Measurements from ENCODE around the gene PCYOX1L. TPM values are rescaled to one million over a fixed set of nuclear protein-coding genes. Genes with fewer than 3 reads are reported as not detected.

The PCYOX1L gene
- total RNA-seq, 1 experiment from 2014 or later = 7.0 TPM

GRCh38 chr5:149338364-149338763 lies 19.5 kb upstream of the PCYOX1L start:
- H3K9me3 ChIP-seq (ENCODE audit: control insufficient read depth, insufficient read depth, low read depth, low read length) = no peaks in the 10 kb centered on the region
- TF ChIP-seq POLR2AphosphoS5 (IDR thresholded peaks at IDR 0.05; ENCODE audit: low read depth, low read length) = no peak
- TF ChIP-seq SIN3A (IDR thresholded peaks at IDR 0.05; ENCODE audit: borderline replicate concordance, insufficient read depth, low read depth, low read length) = no peak
- TF ChIP-seq TCF7L2 (IDR thresholded peaks at IDR 0.05; ENCODE audit: low read depth, low read length) = no peak
- TF ChIP-seq, protein P1, sequence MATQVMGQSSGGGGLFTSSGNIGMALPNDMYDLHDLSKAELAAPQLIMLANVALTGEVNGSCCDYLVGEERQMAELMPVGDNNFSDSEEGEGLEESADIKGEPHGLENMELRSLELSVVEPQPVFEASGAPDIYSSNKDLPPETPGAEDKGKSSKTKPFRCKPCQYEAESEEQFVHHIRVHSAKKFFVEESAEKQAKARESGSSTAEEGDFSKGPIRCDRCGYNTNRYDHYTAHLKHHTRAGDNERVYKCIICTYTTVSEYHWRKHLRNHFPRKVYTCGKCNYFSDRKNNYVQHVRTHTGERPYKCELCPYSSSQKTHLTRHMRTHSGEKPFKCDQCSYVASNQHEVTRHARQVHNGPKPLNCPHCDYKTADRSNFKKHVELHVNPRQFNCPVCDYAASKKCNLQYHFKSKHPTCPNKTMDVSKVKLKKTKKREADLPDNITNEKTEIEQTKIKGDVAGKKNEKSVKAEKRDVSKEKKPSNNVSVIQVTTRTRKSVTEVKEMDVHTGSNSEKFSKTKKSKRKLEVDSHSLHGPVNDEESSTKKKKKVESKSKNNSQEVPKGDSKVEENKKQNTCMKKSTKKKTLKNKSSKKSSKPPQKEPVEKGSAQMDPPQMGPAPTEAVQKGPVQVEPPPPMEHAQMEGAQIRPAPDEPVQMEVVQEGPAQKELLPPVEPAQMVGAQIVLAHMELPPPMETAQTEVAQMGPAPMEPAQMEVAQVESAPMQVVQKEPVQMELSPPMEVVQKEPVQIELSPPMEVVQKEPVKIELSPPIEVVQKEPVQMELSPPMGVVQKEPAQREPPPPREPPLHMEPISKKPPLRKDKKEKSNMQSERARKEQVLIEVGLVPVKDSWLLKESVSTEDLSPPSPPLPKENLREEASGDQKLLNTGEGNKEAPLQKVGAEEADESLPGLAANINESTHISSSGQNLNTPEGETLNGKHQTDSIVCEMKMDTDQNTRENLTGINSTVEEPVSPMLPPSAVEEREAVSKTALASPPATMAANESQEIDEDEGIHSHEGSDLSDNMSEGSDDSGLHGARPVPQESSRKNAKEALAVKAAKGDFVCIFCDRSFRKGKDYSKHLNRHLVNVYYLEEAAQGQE (IDR thresholded peaks at IDR 0.05; ENCODE audit: insufficient read depth in 1 of 2, low read depth in 2 of 2, low read length in 1 of 2) = no peak
- no peak for TF ChIP-seq CTCF (IDR thresholded peaks at IDR 0.05)
- no TSS peak for BruUV-seq (replicated peaks)
- H3K4me1 ChIP-seq (ENCODE audit: control insufficient read depth, insufficient read depth, low read length) = no peaks in the 10 kb centered on the region
- no peak for DNase-seq (ENCODE audit: low read depth, low spot score)
- intact Hi-C loops (cut with micrococcal nuclease; ENCODE audit: unreplicated experiment) = no loop called here
- CTCF ChIA-PET = no interaction called here
- in situ Hi-C loops (cut with HindIII; ENCODE audit: low pct_unique_long_range_greater_than_20kb, low sequenced_read_pairs) = no loop called here
- no peak overlapping the region for H3K27ac ChIP-seq (ENCODE audit: low read length)
- H3K4me3 ChIP-seq (ENCODE audit: low read depth in 2 of 2, low read length in 2 of 2) = no peak overlapping the region
- ATAC-seq = no peak
- POLR2A ChIA-PET = interaction anchor here (0.6 kb wide), 2 partner anchors 8 to 146 kb away, joined by 3 to 4 read pairs; no protein-coding TSS in a partner anchor
- no peaks in the 10 kb centered on the region for H3K36me3 ChIP-seq (ENCODE audit: control insufficient read depth, insufficient read depth, low read length)
- no peaks in the 10 kb centered on the region for H3K27me3 ChIP-seq (ENCODE audit: control insufficient read depth, insufficient read depth, low read length)

DNA sequence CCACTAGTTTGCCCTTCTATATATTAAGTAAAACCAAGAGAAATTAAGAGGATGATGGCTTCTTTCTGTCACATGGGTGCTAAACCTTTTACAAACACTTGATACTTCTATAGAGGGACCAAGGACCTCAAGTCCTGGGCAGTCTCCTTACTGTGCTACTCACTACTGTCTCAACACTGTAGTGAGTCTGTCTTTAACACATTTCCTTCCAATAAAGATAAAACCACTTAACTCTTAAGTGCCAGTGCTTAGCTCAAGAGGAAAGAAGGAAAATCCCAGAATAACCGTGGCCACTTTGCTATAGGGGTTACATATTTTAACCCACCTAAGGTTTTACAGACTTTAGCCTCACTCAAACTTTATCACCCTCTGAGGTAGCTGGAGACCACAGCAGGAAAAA lies 16.9 kb upstream of the PCYOX1L start:
- intact Hi-C loops (cut with micrococcal nuclease; ENCODE audit: unreplicated experiment) = no loop called here
- CTCF ChIA-PET = no interaction called here
- Histone ChIP-seq H3K27ac (ENCODE audit: low read length) (no peak overlapping the region), H3K36me3 (ENCODE audit: control insufficient read depth, insufficient read depth, low read length) (no peaks in the 10 kb centered on the region; the same call in 1 of the 2 replicates), H3K27me3 (ENCODE audit: control insufficient read depth, insufficient read depth, low read length) (no peaks in the 10 kb centered on the region), H3K9me3 (ENCODE audit: control insufficient read depth, insufficient read depth, low read depth, low read length) (no peaks in the 10 kb centered on the region), H3K4me3 (ENCODE audit: low read depth in 2 of 2, low read length in 2 of 2) (no peak overlapping the region), H3K4me1 (ENCODE audit: control insufficient read depth, insufficient read depth, low read length) (no peaks in the 10 kb centered on the region; the same call in 1 of the 2 replicates)
- no peak for TF ChIP-seq CTCF (IDR thresholded peaks at IDR 0.05)
- TF ChIP-seq TCF7L2 (IDR thresholded peaks at IDR 0.05; ENCODE audit: low read depth, low read length) = no peak
- no peak for TF ChIP-seq POLR2AphosphoS5 (IDR thresholded peaks at IDR 0.05; ENCODE audit: low read depth, low read length)
- TF ChIP-seq, protein P1 (IDR thresholded peaks at IDR 0.05; ENCODE audit: insufficient read depth in 1 of 2, low read depth in 2 of 2, low read length in 1 of 2) = no peak
- no peak for TF ChIP-seq SIN3A (IDR thresholded peaks at IDR 0.05; ENCODE audit: borderline replicate concordance, insufficient read depth, low read depth, low read length)
- POLR2A ChIA-PET = no interaction called here
- DNase-seq (ENCODE audit: low read depth, low spot score) (no peak), ATAC-seq (no peak)
- no TSS peak for BruUV-seq (replicated peaks)
- in situ Hi-C loops (cut with HindIII; ENCODE audit: low pct_unique_long_range_greater_than_20kb, low sequenced_read_pairs) = no loop called here
